Stimulated activated CD4-positive, alpha-beta T cell treated with anti-CD3 and anti-CD28 coated beads, Interleukin-1b, Interleukin-23, amount 100 ng/mL, for 24 hours (primary cell): ENCODE data around the gene COLEC11.
"Not testable (repeated sequence)": the region's sequence is repeated elsewhere in the genome, so short reads cannot be mapped to it uniquely, and the experiment has no call there.

Experiments used
- DNase-seq, 4 experiments: peaks; one replicate each; pipeline ENCODE4 v3.0.0-alpha.2; 2020; ENCODE audit warnings: low read depth in 4 of 4, low spot score in 1 of 4

COLEC11 gene

GRCh38 chr2:3604991-3605961 is 10.4 kb downstream of the COLEC11 start:
- DNase-seq: peak in 1 of 4 experiments; percentile 39

DNA sequence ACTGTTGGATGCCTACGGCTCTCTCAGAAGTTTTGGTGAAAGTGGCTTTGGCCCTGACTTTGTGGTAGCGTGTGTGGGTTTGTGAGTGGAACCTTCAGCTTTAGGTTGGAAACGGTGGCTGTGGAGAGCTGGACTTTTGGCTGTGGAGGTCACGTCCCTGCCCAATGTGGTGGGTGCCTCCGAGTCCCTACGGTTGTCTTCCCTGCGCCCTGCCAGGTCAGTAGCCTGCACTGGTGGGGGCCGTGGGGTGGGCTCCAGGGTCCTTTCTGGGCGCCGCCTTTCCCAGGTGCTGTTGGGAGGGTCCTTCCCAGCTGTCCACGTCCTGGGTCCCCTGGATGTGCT is 11.1 kb downstream of the COLEC11 start:
- no peak for DNase-seq

DNA sequence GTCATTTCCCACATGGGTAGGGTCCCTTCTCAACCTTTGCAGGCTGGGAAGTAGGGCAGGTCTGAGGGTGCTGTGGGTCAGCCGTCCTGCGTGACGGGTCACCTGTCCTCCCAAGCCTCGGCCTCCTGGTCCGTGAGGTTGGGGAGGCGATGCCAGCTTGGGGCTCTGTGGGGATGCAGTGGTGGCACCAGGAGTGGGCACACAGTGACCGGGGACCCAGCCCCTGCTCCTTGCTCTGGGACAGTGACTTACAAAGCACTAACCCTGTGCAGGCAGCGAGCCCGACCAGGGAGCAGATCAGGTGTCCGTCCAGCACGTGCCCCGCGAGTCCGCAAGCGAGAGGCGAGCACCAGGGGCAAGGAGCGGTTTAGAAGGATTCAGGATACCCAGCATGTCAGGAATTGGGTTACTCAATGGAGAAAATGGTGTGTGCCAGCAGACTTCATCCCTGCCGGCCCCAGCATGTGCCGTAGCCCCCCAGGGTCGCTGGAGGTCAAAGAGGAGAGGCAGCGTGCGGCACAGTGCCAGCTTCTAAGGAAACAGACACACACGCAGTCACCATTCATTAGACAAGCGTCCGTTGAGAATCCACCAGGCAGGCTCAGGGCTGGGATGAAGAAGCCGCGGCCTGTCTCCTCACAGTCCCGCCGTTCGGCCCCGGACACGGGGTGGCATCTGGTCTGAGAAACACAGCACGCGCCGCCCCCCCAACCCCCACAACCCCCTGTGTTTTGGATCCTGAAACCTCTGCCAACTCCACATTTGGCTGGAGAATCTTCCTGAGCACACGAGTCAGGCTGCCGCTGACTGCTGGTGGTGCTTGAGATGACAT is 11.7 kb downstream of the COLEC11 start:
- DNase-seq: no peak

DNA sequence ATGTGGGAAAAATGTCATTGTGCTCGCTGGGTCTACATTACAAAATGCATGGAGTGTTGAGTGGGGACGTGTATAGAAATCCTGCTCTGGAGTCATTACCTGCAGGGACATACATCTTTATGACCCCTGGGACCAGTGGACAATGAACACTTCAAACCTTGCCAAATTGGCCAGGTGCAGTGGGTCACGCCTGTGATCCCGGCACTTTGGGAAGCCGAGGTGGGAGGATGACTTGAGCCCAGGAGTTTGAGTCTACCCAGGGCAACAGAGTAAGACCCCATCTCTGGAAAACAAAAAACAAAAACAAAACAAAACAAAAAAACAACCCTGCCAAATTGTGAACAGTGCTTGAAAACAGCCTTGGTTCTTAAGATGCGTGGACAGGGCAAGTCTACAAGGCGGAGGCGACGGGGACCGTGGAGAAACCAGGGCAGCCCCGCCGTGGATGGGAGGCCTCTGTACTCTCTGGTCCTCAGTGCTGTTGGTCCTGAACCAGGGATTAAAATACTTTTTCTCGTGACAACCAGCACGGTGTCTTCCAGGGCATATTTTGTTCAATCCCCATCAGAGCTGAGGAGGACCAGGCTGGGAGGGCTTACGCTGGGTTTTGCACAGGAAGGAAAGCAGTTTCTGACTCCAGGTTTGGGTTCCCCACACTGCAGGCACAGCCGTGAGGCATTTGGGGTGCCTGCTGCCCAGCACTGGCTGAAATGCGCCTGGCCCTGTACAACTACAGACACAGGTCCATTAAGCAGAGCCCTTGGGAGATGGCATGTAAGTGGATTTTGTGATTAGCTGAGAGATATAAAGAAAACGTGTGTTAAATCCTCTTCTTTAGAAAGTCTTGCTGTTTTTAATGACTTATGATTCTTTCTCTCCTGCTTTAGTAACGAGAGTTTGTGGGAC is 13.7 kb downstream of the COLEC11 start:
- no peak for DNase-seq

DNA sequence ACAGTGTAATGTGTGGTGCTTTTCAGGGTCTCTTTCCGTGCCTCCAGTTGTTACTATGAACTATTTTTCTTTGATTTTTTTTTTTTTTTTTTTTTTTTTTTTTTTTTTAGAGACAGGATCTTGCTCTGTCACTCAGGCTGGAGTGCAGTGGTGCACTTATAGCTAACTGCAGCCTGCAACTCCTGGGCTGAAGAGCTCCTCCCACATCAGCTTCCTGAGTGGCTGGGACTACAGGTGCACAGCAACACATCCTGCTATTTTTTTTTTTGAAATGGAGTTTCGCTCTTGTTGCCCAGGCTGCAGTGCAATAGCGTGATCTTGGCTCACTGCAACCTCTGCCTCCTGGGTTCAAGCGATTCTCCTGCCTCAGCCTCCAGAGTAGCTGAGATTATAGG is 14.4 kb downstream of the COLEC11 start:
- DNase-seq: not testable (repeated sequence)

DNA sequence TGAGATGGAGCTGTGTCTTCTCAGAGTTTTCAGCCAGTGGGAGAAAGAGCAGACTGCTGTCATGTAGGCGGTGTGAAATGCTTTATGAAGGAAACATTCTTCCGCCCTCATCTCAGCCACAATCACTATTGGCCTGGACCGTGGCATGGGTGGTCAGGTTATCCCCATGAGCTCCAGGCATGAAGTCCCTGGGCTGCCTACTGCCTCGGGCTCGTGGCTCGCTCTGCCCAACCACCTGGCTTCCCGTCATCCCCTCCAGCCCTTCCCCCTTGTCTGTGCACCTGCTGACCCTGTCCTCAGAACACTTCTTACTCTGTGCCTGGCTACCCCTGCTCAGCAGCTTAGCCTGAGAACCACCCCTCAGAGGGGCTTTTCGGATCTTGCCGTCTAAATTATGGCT is 15.5 kb downstream of the COLEC11 start:
- no peak for DNase-seq

DNA sequence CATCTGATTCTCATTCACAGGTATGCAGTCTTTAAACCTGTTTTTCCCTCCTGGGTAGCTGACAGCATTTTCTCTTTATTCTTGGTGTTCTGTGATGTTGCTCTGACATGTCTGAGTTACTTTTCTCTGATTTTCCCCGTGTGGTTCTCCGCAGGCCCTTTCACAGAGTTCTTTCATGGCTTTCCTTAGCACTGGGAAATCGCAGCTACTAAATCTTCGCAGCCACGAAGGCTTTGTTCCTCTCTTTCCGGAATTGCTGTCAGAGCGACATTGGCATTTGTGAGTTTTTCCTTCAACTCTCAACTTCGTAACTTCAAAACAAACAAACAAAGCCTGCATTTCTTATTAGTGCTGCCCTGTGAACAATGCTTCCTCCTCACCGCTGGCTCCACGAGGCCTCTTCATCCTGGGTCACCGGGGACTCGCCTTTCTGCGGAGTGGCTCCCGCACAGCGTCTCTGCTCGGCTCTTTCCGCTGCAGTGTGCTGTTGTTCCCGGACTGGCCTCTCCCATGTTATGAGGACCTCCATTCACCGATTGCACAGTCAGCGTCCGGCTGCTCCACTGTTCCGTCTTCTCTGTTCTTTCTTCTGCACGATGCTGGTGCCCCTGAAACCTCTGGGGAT is 16.1 kb downstream of the COLEC11 start:
- DNase-seq: no peak

GRCh38 chr2:3611589-3611988 is 16.7 kb downstream of the COLEC11 start:
- DNase-seq: no peak

GRCh38 chr2:3612639-3613523 is 18.0 kb downstream of the COLEC11 start:
- no peak for DNase-seq

GRCh38 chr2:3613524-3613905 is 18.6 kb downstream of the COLEC11 start:
- no peak for DNase-seq

GRCh38 chr2:3614743-3615142 is 19.8 kb downstream of the COLEC11 start:
- not testable (repeated sequence) for DNase-seq

DNA sequence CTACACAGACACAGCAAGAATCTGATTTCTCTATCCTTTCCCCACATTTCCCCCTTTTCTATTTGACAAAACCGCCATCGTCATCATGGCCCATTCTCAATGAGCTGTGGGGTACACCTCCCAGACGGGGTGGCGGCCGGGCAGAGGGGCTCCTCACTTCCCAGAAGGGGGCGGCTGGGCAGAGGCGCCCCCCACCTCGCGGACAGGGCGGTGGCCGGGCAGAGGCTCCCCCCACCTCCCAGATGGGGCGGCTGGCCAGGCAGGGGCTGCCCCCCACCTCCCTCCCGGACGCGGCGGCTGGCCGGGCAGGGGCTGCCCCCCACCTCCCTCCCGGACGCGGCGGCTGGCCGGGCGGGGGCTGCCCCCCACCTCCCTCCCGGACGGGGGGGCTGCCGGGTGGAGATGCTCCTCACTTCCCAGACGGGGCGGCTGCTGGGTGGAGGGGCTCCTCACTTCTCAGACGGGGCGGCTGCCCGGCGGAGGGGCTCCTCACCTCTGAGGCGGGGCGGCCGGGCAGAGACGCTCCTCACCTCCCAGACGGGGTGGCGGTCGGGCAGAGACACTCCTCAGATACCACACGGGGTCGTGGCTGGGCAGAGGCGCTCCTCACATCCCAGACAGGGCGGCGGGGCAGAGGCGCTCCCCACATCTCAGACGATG is 20.8 kb downstream of the COLEC11 start:
- not testable (repeated sequence) for DNase-seq

GRCh38 chr2:3616435-3617197 is 21.7 kb downstream of the COLEC11 start:
- not testable (repeated sequence) for DNase-seq

GRCh38 chr2:3617198-3617890 is 22.4 kb downstream of the COLEC11 start:
- no peak for DNase-seq

DNA sequence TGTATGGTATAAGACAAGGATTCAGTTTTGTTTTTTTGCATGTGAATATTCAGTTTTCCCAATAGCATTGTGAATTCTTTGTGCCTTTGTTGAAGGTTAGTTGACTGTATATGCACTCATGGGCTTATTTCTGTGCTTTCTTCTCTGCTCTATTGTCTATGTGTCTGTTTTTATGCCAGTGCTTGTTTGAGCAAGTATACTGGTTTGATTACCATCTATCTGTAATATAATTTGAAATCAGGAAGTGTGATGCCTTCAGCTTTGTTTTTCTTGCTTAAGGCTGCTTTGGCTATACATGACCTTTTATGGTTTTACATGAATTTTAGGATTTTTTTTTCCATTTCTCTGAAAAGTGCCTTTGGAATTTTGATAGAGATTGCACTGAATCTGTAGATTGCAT is 23.5 kb downstream of the COLEC11 start:
- no peak for DNase-seq

DNA sequence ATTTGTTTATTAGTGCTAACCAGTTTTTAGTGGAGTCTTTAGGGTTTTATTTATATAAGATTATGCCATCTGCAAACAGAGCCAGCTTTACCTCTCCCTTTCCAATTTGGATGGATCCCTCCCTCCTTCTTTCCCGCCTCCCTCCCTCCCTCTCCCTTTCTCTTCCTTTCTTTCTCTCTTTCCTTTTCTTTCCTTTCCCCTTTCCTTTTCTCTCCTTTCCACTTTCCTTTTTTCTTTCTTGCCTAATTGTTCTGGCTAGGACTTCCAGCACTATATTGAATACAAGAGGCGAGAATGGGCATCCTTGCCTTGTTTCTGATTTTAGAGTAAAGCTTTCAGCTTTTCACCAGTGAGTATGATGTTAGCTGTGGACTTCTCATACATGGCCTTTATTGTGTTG is 24.1 kb downstream of the COLEC11 start:
- DNase-seq: no peak

GRCh38 chr2:3619661-3620060 is 24.7 kb downstream of the COLEC11 start:
- not testable (repeated sequence) for DNase-seq

- no peak for DNase-seq
Observed at GRCh38 chr2:3620834-3621233, 25.9 kb downstream of the COLEC11 start.
